MM.1S (cell line): ENCODE results near the gene RPP38.

ENCODE experiments used
- CTCF ChIP-seq: fragments of 300-600 bp; sonication (generic); IDR thresholded peaks from 2 replicates; pipeline ENCODE4 v1.5.1; 2016; ENCODE audit warnings: antibody characterized with exemption, low read length, mixed read lengths
- EZH2 ChIP-seq: fragments of 300-600 bp; sonication (generic); optimal IDR thresholded peaks from 2 replicates; pipeline ENCODE3; 2017; ENCODE audit warnings: low read depth, mild to moderate bottlenecking, antibody characterized with exemption, low read length, mixed read lengths
- EZH2phosphoT487 ChIP-seq: fragments of 300-600 bp; sonication (generic); IDR thresholded peaks from 2 replicates; pipeline ENCODE4 v1.6.1; 2018; ENCODE audit warnings: antibody characterized with exemption, low read length

- TF ChIP-seq CTCF (no peak), EZH2 (no peak), EZH2phosphoT487 (no peak)
Measured at GRCh38 chr10:15075421-15075820, 21.7 kb upstream of the RPP38 start.
